Hepatocyte (in vitro differentiated cells): ENCODE results near the gene NEK9. TPM values are rescaled to one million over a fixed set of nuclear protein-coding genes. Genes with fewer than 3 reads are reported as not detected.

ENCODE experiments used
- DNase-seq: peaks from one replicate; pipeline ENCODE4 v3.0.0-alpha.2; 2016; ENCODE audit warnings: low spot score
- H2AFZ ChIP-seq: fragments of 200-600 bp; sonication (generic); 2 replicates; pipeline ENCODE4 v1.6.0; 2016; ENCODE audit warnings: antibody characterized with exemption, mild to moderate bottlenecking
- H3K27ac ChIP-seq: fragments of 200-600 bp; sonication (generic); 2 replicates; pipeline ENCODE4 v1.5.1; 2016; ENCODE audit warnings: mild to moderate bottlenecking
- H3K27me3 ChIP-seq: fragments of 200-600 bp; sonication (generic); 2 replicates; pipeline ENCODE4 v1.6.1; 2016
- H3K36me3 ChIP-seq: fragments of 200-600 bp; sonication (generic); replicated peaks from 2 replicates; pipeline ENCODE4 v1.5.1; 2016; ENCODE audit warnings: low read depth; ENCODE audit not compliant: insufficient read depth
- H3K4me1 ChIP-seq: fragments of 200-600 bp; sonication (generic); 2 replicates; pipeline ENCODE4 v1.5.1; 2016; ENCODE audit warnings: mild to moderate bottlenecking, moderate library complexity; ENCODE audit not compliant: insufficient read depth
- H3K4me2 ChIP-seq: fragments of 200-600 bp; sonication (generic); 2 replicates; pipeline ENCODE4 v1.6.0; 2016
- H3K4me3 ChIP-seq: fragments of 200-600 bp; sonication (generic); 2 replicates; pipeline ENCODE4 v1.5.1; 2016; ENCODE audit warnings: mild to moderate bottlenecking
- H3K79me2 ChIP-seq: fragments of 200-600 bp; sonication (generic); 2 replicates; pipeline ENCODE4 v1.6.0; 2017; ENCODE audit warnings: mild to moderate bottlenecking
- H3K9me2 ChIP-seq: fragments of 200-600 bp; sonication (generic); replicated peaks from 2 replicates; pipeline ENCODE4 v1.6.0; 2017; ENCODE audit warnings: mild to moderate bottlenecking; ENCODE audit not compliant: insufficient read depth
- H3K9me3 ChIP-seq: fragments of 200-600 bp; sonication (generic); 2 replicates; pipeline ENCODE4 v1.5.1; 2016; ENCODE audit warnings: low read depth, mild to moderate bottlenecking
- H4K20me1 ChIP-seq: fragments of 200-600 bp; sonication (generic); 2 replicates; pipeline ENCODE4 v1.6.0; 2016; ENCODE audit warnings: mild to moderate bottlenecking; ENCODE audit not compliant: insufficient read depth, poor library complexity, severe bottlenecking
- EZH2 ChIP-seq: fragments of 200-600 bp; sonication (generic); IDR thresholded peaks from 2 replicates; pipeline ENCODE4 v1.6.1; 2016; ENCODE audit warnings: antibody characterized with exemption, mild to moderate bottlenecking, borderline replicate concordance
- EZH2phosphoT487 ChIP-seq: fragments of 200-600 bp; sonication (generic); IDR thresholded peaks from one replicate; pipeline ENCODE4 v1.6.1; 2018; ENCODE audit warnings: antibody characterized with exemption, mild to moderate bottlenecking, low read depth, moderate library complexity; ENCODE audit not compliant: unreplicated experiment, severe bottlenecking
- WGBS: methylation state at CpG from one replicate; pipeline ENCODE4 v1.1.6; 2016; ENCODE audit warnings: low lambda C conversion rate; ENCODE audit errors: missing lambda C conversion rate; 5-methylcytosine and 5-hydroxymethylcytosine counted together
- polyA plus RNA-seq: library from polyadenylated mRNA; unstranded; fragments of >200 nt; fragmentation: Nextera tagmentation; extraction: Ambion mirVana; gene quantifications from 2 replicates; pipeline ENCODE4 v1.2.1, GENCODE V29; 2016
- total RNA-seq: library from RNA; depleted of rRNA; stranded (reverse); fragments of >200 nt; gene quantifications from 2 replicates; pipeline ENCODE4 v1.2.3, GENCODE V29; 2014
- TF ChIP-seq, protein P1 (sequence below): fragments of 200-600 bp; sonication (generic); IDR thresholded peaks from 2 replicates; pipeline ENCODE4 v1.5.1; 2016; ENCODE audit warnings: antibody characterized with exemption, mild to moderate bottlenecking; ENCODE audit not compliant: poor library complexity

The NEK9 gene
- total and polyA plus RNA-seq, 2 experiments from 2014 or later: 8.8 to 21.1 TPM

DNA sequence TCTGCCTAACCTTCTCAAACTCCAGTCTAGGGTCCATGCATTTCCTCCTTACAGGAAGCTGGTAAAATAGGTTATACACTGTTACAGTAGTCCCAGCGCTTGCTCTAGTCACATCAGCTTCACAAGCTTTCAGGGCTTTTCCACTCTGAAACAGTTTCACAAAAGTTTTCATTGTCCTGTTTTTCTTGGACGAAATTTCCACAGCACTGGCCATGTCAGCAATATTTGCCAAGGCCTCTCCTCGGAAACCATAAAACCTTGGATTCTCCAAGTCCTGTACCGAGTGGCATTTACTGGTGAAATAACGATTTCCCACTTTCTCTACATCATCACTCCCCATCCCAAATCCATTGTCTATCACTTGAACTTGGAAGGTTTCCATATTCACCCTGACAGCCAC lies 77.7 kb downstream of the NEK9 start:
- peaks cover 8% of the 10 kb centered on the region for H3K4me1 ChIP-seq
- H3K9me3 ChIP-seq: no peaks in the 10 kb centered on the region
- no peak overlapping the region for H3K4me3 ChIP-seq
- H3K27ac ChIP-seq: no peak overlapping the region
- H2AFZ ChIP-seq: no peak overlapping the region
- H3K27me3 ChIP-seq: no peaks in the 10 kb centered on the region
- no peak for DNase-seq
- H3K9me2 ChIP-seq: no peaks in the 10 kb centered on the region
- no peaks in the 10 kb centered on the region for H4K20me1 ChIP-seq
- 98% methylated on average over 5 of the region's 5 CpGs for WGBS
- TF ChIP-seq, protein P1, sequence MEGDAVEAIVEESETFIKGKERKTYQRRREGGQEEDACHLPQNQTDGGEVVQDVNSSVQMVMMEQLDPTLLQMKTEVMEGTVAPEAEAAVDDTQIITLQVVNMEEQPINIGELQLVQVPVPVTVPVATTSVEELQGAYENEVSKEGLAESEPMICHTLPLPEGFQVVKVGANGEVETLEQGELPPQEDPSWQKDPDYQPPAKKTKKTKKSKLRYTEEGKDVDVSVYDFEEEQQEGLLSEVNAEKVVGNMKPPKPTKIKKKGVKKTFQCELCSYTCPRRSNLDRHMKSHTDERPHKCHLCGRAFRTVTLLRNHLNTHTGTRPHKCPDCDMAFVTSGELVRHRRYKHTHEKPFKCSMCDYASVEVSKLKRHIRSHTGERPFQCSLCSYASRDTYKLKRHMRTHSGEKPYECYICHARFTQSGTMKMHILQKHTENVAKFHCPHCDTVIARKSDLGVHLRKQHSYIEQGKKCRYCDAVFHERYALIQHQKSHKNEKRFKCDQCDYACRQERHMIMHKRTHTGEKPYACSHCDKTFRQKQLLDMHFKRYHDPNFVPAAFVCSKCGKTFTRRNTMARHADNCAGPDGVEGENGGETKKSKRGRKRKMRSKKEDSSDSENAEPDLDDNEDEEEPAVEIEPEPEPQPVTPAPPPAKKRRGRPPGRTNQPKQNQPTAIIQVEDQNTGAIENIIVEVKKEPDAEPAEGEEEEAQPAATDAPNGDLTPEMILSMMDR: no peak
- TF ChIP-seq EZH2phosphoT487 (no peak), EZH2 (no peak)
- H3K36me3 ChIP-seq: no peaks in the 10 kb centered on the region
- H3K79me2 ChIP-seq: peaks cover 31% of the 10 kb centered on the region
- no peak overlapping the region for H3K4me2 ChIP-seq

- Histone ChIP-seq H4K20me1 (no peaks in the 10 kb centered on the region), H3K36me3 (no peaks in the 10 kb centered on the region), H3K9me2 (no peaks in the 10 kb centered on the region), H3K9me3 (no peaks in the 10 kb centered on the region), H3K79me2 (peaks cover 38% of the 10 kb centered on the region), H2AFZ (no peak overlapping the region), H3K27me3 (no peaks in the 10 kb centered on the region), H3K4me3 (no peak overlapping the region), H3K4me2 (no peak overlapping the region), H3K4me1 (peaks cover 8% of the 10 kb centered on the region), H3K27ac (no peak overlapping the region)
- 91% methylated on average over 2 of the region's 2 CpGs for WGBS
- TF ChIP-seq, protein P1: no peak
- TF ChIP-seq EZH2phosphoT487 (no peak), EZH2 (no peak)
- DNase-seq: no peak
Measured at GRCh38 chr14:75048101-75048500, 78.7 kb downstream of the NEK9 start.

GRCh38 chr14:75047506-75047905 lies 79.3 kb downstream of the NEK9 start:
- H4K20me1 ChIP-seq: no peaks in the 10 kb centered on the region
- H3K27me3 ChIP-seq: no peaks in the 10 kb centered on the region
- peaks cover 43% of the 10 kb centered on the region for H3K79me2 ChIP-seq
- peaks cover 9% of the 10 kb centered on the region for H3K4me1 ChIP-seq
- no peak for DNase-seq
- no peak overlapping the region for H2AFZ ChIP-seq
- WGBS: 98% methylated on average over 4 of the region's 4 CpGs
- H3K4me2 ChIP-seq: no peak overlapping the region
- no peaks in the 10 kb centered on the region for H3K9me2 ChIP-seq
- TF ChIP-seq EZH2phosphoT487 (no peak), EZH2 (no peak)
- TF ChIP-seq, protein P1: no peak
- H3K9me3 ChIP-seq: no peaks in the 10 kb centered on the region
- no peak overlapping the region for H3K27ac ChIP-seq
- H3K4me3 ChIP-seq: no peak overlapping the region
- H3K36me3 ChIP-seq: no peaks in the 10 kb centered on the region

- no peak overlapping the region for H3K4me2 ChIP-seq
- H3K9me2 ChIP-seq: no peaks in the 10 kb centered on the region
- H3K79me2 ChIP-seq: peaks cover 43% of the 10 kb centered on the region
- no peak overlapping the region for H2AFZ ChIP-seq
- no peaks in the 10 kb centered on the region for H3K36me3 ChIP-seq
- no peak overlapping the region for H3K4me3 ChIP-seq
- H3K9me3 ChIP-seq: no peaks in the 10 kb centered on the region
- no peak for DNase-seq
- TF ChIP-seq EZH2phosphoT487: no peak
- no peak for TF ChIP-seq EZH2
- TF ChIP-seq, protein P1: no peak
- H3K27ac ChIP-seq: peak overlapping the region; percentile 22
- H4K20me1 ChIP-seq: no peaks in the 10 kb centered on the region
- H3K4me1 ChIP-seq: peaks cover 15% of the 10 kb centered on the region
- 90% methylated on average over 3 of the region's 3 CpGs for WGBS
- H3K27me3 ChIP-seq: no peaks in the 10 kb centered on the region
Measured at GRCh38 chr14:75046899-75047298, 79.9 kb downstream of the NEK9 start.
